H9 (cell line): ENCODE data around the gene ANTXR2. TPM values are rescaled to one million over a fixed set of nuclear protein-coding genes. Genes with fewer than 3 reads are reported as not detected.

Experiments
- DNase-seq: peaks from one replicate; pipeline ENCODE4 v3.0.0-alpha.2; 2017
- H2AFZ ChIP-seq: one replicate; pipeline ENCODE4 v1.6.1; 2013; ENCODE audit warnings: mild to moderate bottlenecking, low read length, control low read depth, moderate library complexity
- H2AK5ac ChIP-seq: 2 replicates; pipeline ENCODE4 v1.6.1; 2013; ENCODE audit warnings: low read length, control low read depth, mixed read lengths; ENCODE audit not compliant: insufficient read length
- H2BK120ac ChIP-seq: one replicate; pipeline ENCODE4 v1.6.1; 2013; ENCODE audit warnings: low read depth, mild to moderate bottlenecking, low read length, control low read depth, inconsistent platforms; ENCODE audit not compliant: poor library complexity, severe bottlenecking
- H2BK12ac ChIP-seq: 2 replicates; pipeline ENCODE4 v1.6.1; 2013; ENCODE audit warnings: low read length, control low read depth, mixed read lengths, low read depth; ENCODE audit not compliant: insufficient read length
- H2BK15ac ChIP-seq: 2 replicates; pipeline ENCODE4 v1.6.1; 2013; ENCODE audit warnings: low read depth, low read length, control low read depth
- H2BK20ac ChIP-seq: one replicate; pipeline ENCODE4 v1.6.1; 2013; ENCODE audit warnings: low read depth, mild to moderate bottlenecking, low read length, control low read depth, inconsistent platforms; ENCODE audit not compliant: poor library complexity, severe bottlenecking
- H2BK5ac ChIP-seq: 2 replicates; pipeline ENCODE4 v1.6.1; 2013; ENCODE audit warnings: low read length, control low read depth, mixed read lengths; ENCODE audit not compliant: insufficient read length
- H3K14ac ChIP-seq: 2 replicates; pipeline ENCODE4 v1.6.1; 2013; ENCODE audit warnings: low read length, control low read depth; ENCODE audit not compliant: insufficient read depth
- H3K18ac ChIP-seq: 2 replicates; pipeline ENCODE4 v1.6.1; 2013; ENCODE audit warnings: low read depth, mild to moderate bottlenecking, mixed read lengths, low read length, control low read depth; ENCODE audit not compliant: insufficient read length
- H3K23ac ChIP-seq: 2 replicates; pipeline ENCODE4 v1.6.1; 2013; ENCODE audit warnings: low read length, control low read depth, mixed read lengths, low read depth; ENCODE audit not compliant: insufficient read length
- H3K23me2 ChIP-seq: 2 replicates; pipeline ENCODE4 v1.6.1; 2013; ENCODE audit warnings: low read depth, mild to moderate bottlenecking, mixed read lengths, low read length, control low read depth; ENCODE audit not compliant: insufficient read length, poor library complexity, severe bottlenecking
- H3K27ac ChIP-seq: 2 replicates; pipeline ENCODE4 v1.5.1; 2013; ENCODE audit warnings: low read length, control low read depth, mixed read lengths, low read depth; ENCODE audit not compliant: insufficient read length
- H3K27me3 ChIP-seq: 2 replicates; pipeline ENCODE4 v1.6.1; 2013; ENCODE audit warnings: low read length, control low read depth, inconsistent platforms; ENCODE audit not compliant: insufficient read depth
- H3K4ac ChIP-seq: 2 replicates; pipeline ENCODE4 v1.6.1; 2013; ENCODE audit warnings: low read depth, mild to moderate bottlenecking, control low read depth, inconsistent platforms, low read length, moderate library complexity
- H3K4me1 ChIP-seq: 2 replicates; pipeline ENCODE4 v1.6.1; 2013; ENCODE audit warnings: low read length, control low read depth, inconsistent platforms; ENCODE audit not compliant: insufficient read depth
- H3K4me2 ChIP-seq: 2 replicates; pipeline ENCODE4 v1.6.1; 2013; ENCODE audit warnings: low read length, control low read depth, mixed read lengths; ENCODE audit not compliant: insufficient read length, insufficient read depth
- H3K56ac ChIP-seq: 2 replicates; pipeline ENCODE4 v1.6.1; 2013; ENCODE audit warnings: low read depth, mild to moderate bottlenecking, mixed read lengths, low read length, control low read depth; ENCODE audit not compliant: insufficient read length
- H3K79me1 ChIP-seq: 2 replicates; pipeline ENCODE4 v1.6.1; 2013; ENCODE audit warnings: low read depth, mild to moderate bottlenecking, moderate library complexity, low read length, control low read depth, inconsistent platforms; ENCODE audit not compliant: insufficient read depth, poor library complexity, severe bottlenecking
- H3K79me2 ChIP-seq: 2 replicates; pipeline ENCODE4 v1.6.1; 2013; ENCODE audit warnings: low read length, control low read depth, inconsistent platforms; ENCODE audit not compliant: insufficient read depth
- H3K9ac ChIP-seq: 2 replicates; pipeline ENCODE4 v1.6.1; 2013; ENCODE audit warnings: low read length, control low read depth, mixed read lengths; ENCODE audit not compliant: insufficient read length; ENCODE audit errors: extremely low read depth
- H3K9me3 ChIP-seq: one replicate; pipeline ENCODE4 v1.6.1; 2013; ENCODE audit warnings: low read depth, low read length, inconsistent platforms; ENCODE audit not compliant: control insufficient read depth
- H3T11ph ChIP-seq: one replicate; pipeline ENCODE4 v1.6.1; 2013; ENCODE audit warnings: mild to moderate bottlenecking, low read length, control low read depth, inconsistent platforms
- H4K20me1 ChIP-seq: one replicate; pipeline ENCODE4 v1.6.1; 2013; ENCODE audit not compliant: control insufficient read depth, insufficient read length, insufficient read depth
- H4K5ac ChIP-seq: 2 replicates; pipeline ENCODE4 v1.6.1; 2013; ENCODE audit warnings: low read depth, mild to moderate bottlenecking, mixed read lengths, low read length, control low read depth; ENCODE audit not compliant: insufficient read length
- H4K8ac ChIP-seq: replicated peaks from 2 replicates; pipeline ENCODE4 v1.6.1; 2013; ENCODE audit warnings: low read length, control low read depth, mixed read lengths, low read depth; ENCODE audit not compliant: insufficient read length
- H4K91ac ChIP-seq: 2 replicates; pipeline ENCODE4 v1.6.1; 2013; ENCODE audit warnings: low read depth, mild to moderate bottlenecking, moderate library complexity, mixed read lengths, low read length, control low read depth; ENCODE audit not compliant: insufficient read length
- H3K27ac Mint-ChIP-seq, 3 experiments: 2 replicates in 2 of 3; 3 replicates in 1 of 3; pipeline ENCODE4 v1.8.0; 2020 to 2021; ENCODE audit warnings: mixed read lengths in 3 of 3, mild to moderate bottlenecking in 1 of 3, moderate library complexity in 1 of 3
- H3K27me3 Mint-ChIP-seq: 2 replicates; pipeline ENCODE4 v1.8.0; 2021; ENCODE audit warnings: low read depth, mild to moderate bottlenecking, moderate library complexity, mixed read lengths
- H3K36me3 Mint-ChIP-seq, 3 experiments: 2 replicates in 2 of 3; 3 replicates in 1 of 3; pipeline ENCODE4 v1.8.0; 2020 to 2021; ENCODE audit warnings: low read depth in 3 of 3, mixed read lengths in 3 of 3; ENCODE audit not compliant: insufficient read depth in 1 of 3
- H3K4me1 Mint-ChIP-seq, 2 experiments: 2 replicates each; pipeline ENCODE4 v1.8.0; 2020; ENCODE audit warnings: mixed read lengths in 2 of 2
- H3K4me3 Mint-ChIP-seq, 2 experiments: 2 replicates in 1 of 2; 3 replicates in 1 of 2; pipeline ENCODE4 v1.8.0; 2020 to 2021; ENCODE audit warnings: mild to moderate bottlenecking in 2 of 2, mixed read lengths in 2 of 2, moderate library complexity in 1 of 2
- H3K9me3 Mint-ChIP-seq, 2 experiments: 2 replicates in 1 of 2; 3 replicates in 1 of 2; pipeline ENCODE4 v1.8.0; 2020; ENCODE audit warnings: mild to moderate bottlenecking in 2 of 2, mixed read lengths in 2 of 2, moderate library complexity in 1 of 2
- CTCF ChIP-seq: fragments of 200-600 bp; sonication (generic); conservative IDR thresholded peaks from 3 replicates; pipeline ENCODE4 v1.8.0; 2021; ENCODE audit warnings: antibody characterized with exemption, mild to moderate bottlenecking
- WGBS: extraction: QIAGEN DNeasy Blood & Tissue Kit; methylation state at CpG from one replicate; pipeline ENCODE4 v1.1.7; 2013; ENCODE audit warnings: missing lambda C conversion rate, low lambda C conversion rate, mixed read lengths; ENCODE audit not compliant: insufficient read length; ENCODE audit errors: extremely low coverage; 5-methylcytosine and 5-hydroxymethylcytosine counted together
- total RNA-seq: library from RNA; stranded (reverse); gene quantifications from 2 replicates; pipeline ENCODE4 v1.2.1, GENCODE V29; 2021

ANTXR2 gene
- total RNA-seq, 1 experiment from 2014 or later = 4.7 TPM

GRCh38 chr4:80073473-80074008 lies 512 bp upstream of the ANTXR2 start:
- Mint-ChIP-seq H3K27ac (no peak overlapping the region; a peak in 1 of 7 replicates), H3K9me3 (peaks cover 0 to 2% of the 10 kb centered on the region in 2 experiments; a peak in 2 of 5 replicates), H3K36me3 (peaks cover 0 to 4% (median 0%) of the 10 kb centered on the region in 3 experiments; a peak in 1 of 7 replicates), H3K4me1 (peaks cover 13 to 14% of the 10 kb centered on the region in 2 experiments), H3K4me3 (peak overlapping the region; percentile 90 to 98), H3K27me3 (peaks cover 39% of the 10 kb centered on the region)
- Histone ChIP-seq H3K23me2 (peaks cover 18% of the 10 kb centered on the region), H3K4ac (no peak overlapping the region), H2AFZ (peak overlapping the region; percentile 88), H3K27me3 (no peaks in the 10 kb centered on the region), H3K27ac (no peak overlapping the region), H4K91ac (no peak overlapping the region), H2BK12ac (no peak overlapping the region), H3T11ph (no peak overlapping the region), H3K4me2 (peak overlapping the region; percentile 87), H4K5ac (no peak overlapping the region), H2BK5ac (no peak overlapping the region), H3K9me3 (no peaks in the 10 kb centered on the region), H2BK15ac (no peak overlapping the region), H4K8ac (no peak overlapping the region), H3K4me1 (no peaks in the 10 kb centered on the region; the same call in 1 of the 2 replicates), H3K14ac (no peak overlapping the region), H3K23ac (no peak overlapping the region), H3K79me1 (no peaks in the 10 kb centered on the region), H3K9ac (no peak overlapping the region), H3K56ac (no peak overlapping the region), H2BK120ac (no peak overlapping the region), H4K20me1 (no peaks in the 10 kb centered on the region), H2BK20ac (no peak overlapping the region), H2AK5ac (no peak overlapping the region), H3K18ac (no peak overlapping the region), H3K79me2 (no peaks in the 10 kb centered on the region)
- DNase-seq = no peak
- no CpG with 5 or more reads among the region's 4 CpGs for WGBS
- no peak for TF ChIP-seq CTCF
